H1 (cell line): ENCODE measurements around the gene PIM1. TPM values are rescaled to one million over a fixed set of nuclear protein-coding genes. Genes with fewer than 3 reads are reported as not detected.

Experiments
- CTCF ChIA-PET: fragments of 300-600 bp; sonication (Branson Sonifier 250); formaldehyde crosslinking; loops from one replicate; lab custom pipeline; 2021; ENCODE audit not compliant: partially characterized antibody; lab: Charles Lee
- POLR2A ChIA-PET: fragments of 300-600 bp; sonication (Branson Sonifier 250); formaldehyde crosslinking; loops from one replicate; lab custom pipeline; 2021; ENCODE audit warnings: inconsistent platforms; ENCODE audit not compliant: partially characterized antibody; lab: Charles Lee
- DNase-seq, 2 experiments: peaks; one replicate each; pipeline versions ENCODE4 v3.0.0 to v3.0.0-alpha.2; 2010 to 2022; ENCODE audit warnings: low spot score in 2 of 2, low read depth in 1 of 2, mixed read lengths in 1 of 2
- FAIRE-seq: peaks from 2 replicates; lab custom pipeline; 2011; peaks lifted over from hg19 to GRCh38; lab: Jason Lieb, UNC
- H2AFZ ChIP-seq: 2 replicates; pipeline ENCODE4 v1.8.1; 2012; ENCODE audit warnings: low read length, inconsistent platforms
- H2AK5ac ChIP-seq: 2 replicates; pipeline ENCODE4 v1.6.1; 2013; ENCODE audit warnings: low read depth, low read length
- H2BK120ac ChIP-seq: replicated peaks from 2 replicates; pipeline ENCODE3; 2013; ENCODE audit warnings: low read depth, low read length, inconsistent platforms
- H2BK12ac ChIP-seq: 2 replicates; pipeline ENCODE4 v1.6.1; 2013; ENCODE audit warnings: low read depth, low read length
- H2BK15ac ChIP-seq: 2 replicates; pipeline ENCODE4 v1.6.1; 2013; ENCODE audit warnings: low read length
- H2BK20ac ChIP-seq: 2 replicates; pipeline ENCODE4 v1.6.1; 2013; ENCODE audit warnings: low read length
- H2BK5ac ChIP-seq: 2 replicates; pipeline ENCODE4 v1.6.1; 2013; ENCODE audit warnings: low read depth, low read length
- H3K14ac ChIP-seq: 2 replicates; pipeline ENCODE4 v1.6.1; 2013; ENCODE audit warnings: inconsistent platforms; ENCODE audit not compliant: insufficient read length
- H3K18ac ChIP-seq: 2 replicates; pipeline ENCODE4 v1.6.1; 2013; ENCODE audit warnings: low read length; ENCODE audit errors: extremely low read depth
- H3K23ac ChIP-seq: 2 replicates; pipeline ENCODE4 v1.6.1; 2013; ENCODE audit warnings: inconsistent platforms; ENCODE audit not compliant: insufficient read length
- H3K23me2 ChIP-seq: 2 replicates; pipeline ENCODE4 v1.6.1; 2013; ENCODE audit warnings: low read depth, low read length
- H3K27ac ChIP-seq: 2 replicates; pipeline ENCODE4 v1.6.1; 2011; ENCODE audit warnings: low read depth, low read length, inconsistent platforms
- H3K27me3 ChIP-seq, 4 experiments: replicated peaks in 1 of 4; 1 replicate in 1 of 4; 2 replicates in 3 of 4; pipeline versions ENCODE4 v1.6.1 to v1.8.1; 2011 to 2013; ENCODE audit warnings: low read length in 3 of 4, mild to moderate bottlenecking in 3 of 4, inconsistent platforms in 2 of 4, mixed read lengths in 2 of 4, moderate library complexity in 1 of 4; ENCODE audit not compliant: control insufficient read depth in 3 of 4, insufficient read depth in 3 of 4; ENCODE audit errors: extremely low read depth in 1 of 4
- H3K36me3 ChIP-seq, 4 experiments: 2 replicates each; pipeline versions ENCODE4 v1.6.1 to v1.8.1; 2011 to 2013; ENCODE audit warnings: mild to moderate bottlenecking in 4 of 4, low read length in 3 of 4, moderate library complexity in 2 of 4, control low read depth in 1 of 4, inconsistent platforms in 1 of 4; ENCODE audit not compliant: insufficient read depth in 4 of 4, control insufficient read depth in 2 of 4
- H3K4ac ChIP-seq: replicated peaks from 2 replicates; pipeline ENCODE3; 2013; ENCODE audit warnings: low read length, low read depth, mixed read lengths, inconsistent platforms; ENCODE audit not compliant: insufficient read length
- H3K4me1 ChIP-seq, 4 experiments: replicated peaks in 1 of 4; 1 replicate in 1 of 4; 2 replicates in 3 of 4; pipeline versions ENCODE4 v1.6.1 to v1.8.1; 2011 to 2013; ENCODE audit warnings: low read length in 3 of 4, inconsistent platforms in 2 of 4, mixed read lengths in 1 of 4; ENCODE audit not compliant: insufficient read depth in 4 of 4, control insufficient read depth in 3 of 4
- H3K4me2 ChIP-seq, 2 experiments: 2 replicates each; pipeline versions ENCODE4 v1.6.1 to v1.8.1; 2011 to 2013; ENCODE audit warnings: low read depth in 2 of 2, low read length in 2 of 2, control low read depth in 1 of 2, inconsistent platforms in 1 of 2, mild to moderate bottlenecking in 1 of 2; ENCODE audit not compliant: insufficient read depth in 1 of 2
- H3K4me3 ChIP-seq, 4 experiments: fragments of 200-600, 300-600 bp in 1 of 4; sonication (generic), shearing (Covaris generic), sonication (Bioruptor Twin) in 1 of 4; 2 replicates each; pipeline versions ENCODE4 v1.5.1 to v1.8.1; 2011 to 2016; ENCODE audit warnings: low read length in 4 of 4, low read depth in 3 of 4, control low read depth in 2 of 4, inconsistent platforms in 2 of 4, mild to moderate bottlenecking in 2 of 4, mixed read lengths in 1 of 4, moderate library complexity in 1 of 4; ENCODE audit not compliant: insufficient read depth in 2 of 4; ENCODE audit errors: extremely low read depth in 1 of 4
- H3K56ac ChIP-seq: replicated peaks from 2 replicates; pipeline ENCODE3; 2013; ENCODE audit warnings: low read depth, mild to moderate bottlenecking, mixed read lengths, low read length, inconsistent platforms; ENCODE audit not compliant: insufficient read length
- H3K79me1 ChIP-seq: 2 replicates; pipeline ENCODE4 v1.6.1; 2013; ENCODE audit warnings: low read depth, low read length, control low read depth
- H3K79me2 ChIP-seq, 2 experiments: 2 replicates each; pipeline versions ENCODE4 v1.6.1 to v1.8.1; 2012 to 2013; ENCODE audit warnings: low read length in 2 of 2, mild to moderate bottlenecking in 2 of 2, inconsistent platforms in 1 of 2; ENCODE audit not compliant: insufficient read depth in 2 of 2, control insufficient read depth in 1 of 2
- H3K9ac ChIP-seq, 4 experiments: replicated peaks in 1 of 4; 1 replicate in 1 of 4; 2 replicates in 3 of 4; pipeline versions ENCODE4 v1.6.1 to v1.8.1; 2011 to 2013; ENCODE audit warnings: low read depth in 3 of 4, low read length in 3 of 4, control low read depth in 2 of 4, mild to moderate bottlenecking in 2 of 4, moderate library complexity in 2 of 4, inconsistent platforms in 1 of 4; ENCODE audit errors: extremely low read depth in 1 of 4
- H3K9me3 ChIP-seq, 2 experiments: 2 replicates each; pipeline versions ENCODE4 v1.6.1 to v1.8.1; 2012 to 2013; ENCODE audit warnings: mild to moderate bottlenecking in 2 of 2, moderate library complexity in 2 of 2, control low read depth in 1 of 2, inconsistent platforms in 1 of 2, low read depth in 1 of 2, low read length in 1 of 2, mixed read lengths in 1 of 2; ENCODE audit not compliant: insufficient read depth in 2 of 2
- H4K20me1 ChIP-seq, 2 experiments: replicated peaks in 1 of 2; 2 replicates each; pipeline versions ENCODE3 to v1.8.1; 2011 to 2013; ENCODE audit warnings: inconsistent platforms in 2 of 2, low read length in 2 of 2, mild to moderate bottlenecking in 1 of 2; ENCODE audit not compliant: insufficient read depth in 2 of 2, control insufficient read depth in 1 of 2
- H4K5ac ChIP-seq: 2 replicates; pipeline ENCODE4 v1.6.1; 2013; ENCODE audit warnings: low read length, low read depth, mixed read lengths, inconsistent platforms; ENCODE audit not compliant: insufficient read length
- H4K8ac ChIP-seq: 2 replicates; pipeline ENCODE4 v1.8.0; 2013; ENCODE audit warnings: mild to moderate bottlenecking, moderate library complexity, low read length, inconsistent platforms; ENCODE audit not compliant: insufficient read depth; ENCODE audit errors: extremely low read depth
- H4K91ac ChIP-seq: replicated peaks from 2 replicates; pipeline ENCODE3; 2013; ENCODE audit warnings: low read length, mixed read lengths, inconsistent platforms; ENCODE audit not compliant: insufficient read length
- ASH2L ChIP-seq: fragments of 200-600, 300-600 bp; sonication (generic); IDR thresholded peaks from one replicate; pipeline ENCODE4 v1.7.1; 2017; ENCODE audit warnings: low read length
- BCL11A ChIP-seq, 2 experiments: IDR thresholded peaks; one replicate each; pipeline ENCODE4 v1.6.1; 2011; ENCODE audit warnings: low read depth in 2 of 2, low read length in 2 of 2, mild to moderate bottlenecking in 2 of 2
- CEBPB ChIP-seq: IDR thresholded peaks from 2 replicates; pipeline ENCODE4 v1.6.1; 2012; ENCODE audit warnings: low read depth, low read length
- CTBP2 ChIP-seq: IDR thresholded peaks from 2 replicates; pipeline ENCODE4 v1.7.0; 2011; ENCODE audit warnings: borderline replicate concordance, mild to moderate bottlenecking, moderate library complexity, mixed read lengths, low read length; ENCODE audit not compliant: insufficient read depth, insufficient read length
- GABPA ChIP-seq: IDR thresholded peaks from 2 replicates; pipeline ENCODE4 v1.6.1; 2011; ENCODE audit warnings: mild to moderate bottlenecking, low read length, moderate library complexity, borderline replicate concordance; ENCODE audit not compliant: insufficient read depth
- SRF ChIP-seq: IDR thresholded peaks from 2 replicates; pipeline ENCODE4 v1.6.1; 2011; ENCODE audit warnings: mild to moderate bottlenecking, low read depth, low read length, moderate library complexity
- TCF12 ChIP-seq: IDR thresholded peaks from 2 replicates; pipeline ENCODE4 v1.6.1; 2011; ENCODE audit warnings: low read depth, mild to moderate bottlenecking, low read length
- TEAD4 ChIP-seq: IDR thresholded peaks from 2 replicates; pipeline ENCODE4 v1.6.1; 2012; ENCODE audit warnings: low read depth, low read length, inconsistent platforms, mixed read lengths
- ZNF274 ChIP-seq: IDR thresholded peaks from 2 replicates; pipeline ENCODE4 v1.7.0; 2012; ENCODE audit warnings: low read length, borderline replicate concordance; ENCODE audit errors: extremely low read depth
- WGBS, 2 experiments: shearing (Covaris generic) in 1 of 2; methylation state at CpG; one replicate each; pipeline versions ENCODE4 v1.1.6 to v1.1.7; 2013 to 2015; ENCODE audit warnings: low lambda C conversion rate in 2 of 2, mixed read lengths in 2 of 2, inconsistent platforms in 1 of 2, low coverage in 1 of 2, missing lambda C conversion rate in 1 of 2; ENCODE audit not compliant: insufficient replicate concordance in 2 of 2, insufficient coverage in 1 of 2, insufficient read length in 1 of 2; ENCODE audit errors: extremely low coverage in 1 of 2, missing lambda C conversion rate in 1 of 2; 5-methylcytosine and 5-hydroxymethylcytosine counted together
- polyA plus RNA-seq, 7 experiments: library from polyadenylated mRNA; depleted of rRNA in 3 of 7; stranded (reverse) in 5 of 7; unstranded in 2 of 7; fragments of >200 nt in 5 of 7; fragments of 200-250 nt in 2 of 7; gene quantifications; 1 replicate in 5 of 7; 2 replicates in 1 of 7; 4 replicates in 1 of 7; pipeline versions ENCODE4 v1.2.1 to v1.2.3, GENCODE V29; 2011 to 2013; ENCODE audit warnings: missing spikeins in 2 of 7, mixed read lengths in 2 of 7
- total RNA-seq: library from RNA; stranded (reverse); fragmentation: NEBNext Ultra II Directional; extraction: Animal tissue kit (Norgen Biotek cat#: 25700); gene quantifications from 2 replicates; pipeline ENCODE4 v1.2.1, GENCODE V29; 2021
- TF ChIP-seq, protein P1 (sequence below): IDR thresholded peaks from 2 replicates; pipeline ENCODE4 v1.6.1; 2012; ENCODE audit warnings: inconsistent platforms

Gene PIM1
- total and polyA plus RNA-seq, 2 of the 8 experiments (the other 6 are each of a cell fraction or from before 2014, with no cell fraction given): 25.5 to 94.9 TPM

- H3K9ac ChIP-seq: peak overlapping the region in 1 of 4 experiments; percentile 26; a peak in 2 of 7 replicates
- H3K27ac ChIP-seq: no peak overlapping the region; the same call in 1 of the 2 replicates
- peak overlapping the region; percentile 96 for H2AK5ac ChIP-seq
- H2BK120ac ChIP-seq: no peak overlapping the region
- peak overlapping the region in 2 of 4 experiments; percentile 90; a peak in 3 of 8 replicates for H3K4me3 ChIP-seq
- peaks cover 20 to 37% (median 27%) of the 10 kb centered on the region in 4 experiments for H3K4me1 ChIP-seq
- H2BK20ac ChIP-seq: no peak overlapping the region
- H4K8ac ChIP-seq: peak overlapping the region; percentile 42; the same call in 1 of the 2 replicates
- ChIA-PET CTCF (interaction anchor here (0.6 to 9.0 kb wide), 13 partner anchors 9 to 157 kb away, joined by 3 to 59 read pairs (median 4); partner anchors contain the start of gene PIM1), POLR2A (interaction anchor here (0.6 to 39.1 kb wide), 9 partner anchors 8 to 82 kb away, joined by 3 to 1024 read pairs (median 8); partner anchors contain the start of gene PIM1)
- FAIRE-seq (no peak), DNase-seq (no peak)
- H3K27me3 ChIP-seq: no peaks in the 10 kb centered on the region
- peaks cover 0 to 42% (median 1%) of the 10 kb centered on the region in 4 experiments; a peak in 2 of 8 replicates for H3K36me3 ChIP-seq
- peaks cover 18 to 68% of the 10 kb centered on the region in 2 experiments for H3K79me2 ChIP-seq
- H3K23me2 ChIP-seq: peaks cover 4% of the 10 kb centered on the region
- no peak overlapping the region for H3K14ac ChIP-seq
- H3K4me2 ChIP-seq: peak overlapping the region; percentile 45 to 95
- H3K23ac ChIP-seq: no peak overlapping the region
- H4K5ac ChIP-seq: no peak overlapping the region
- H3K79me1 ChIP-seq: peaks cover 8% of the 10 kb centered on the region; the same call in 1 of the 2 replicates
- H2AFZ ChIP-seq: no peak overlapping the region
- peak overlapping the region; percentile 86 for H2BK12ac ChIP-seq
- no peaks in the 10 kb centered on the region for H3K9me3 ChIP-seq
- WGBS, 2 experiments: 72 to 100% methylated on average over 1 to 11 of the region's 11 CpGs
- H3K4ac ChIP-seq: no peak overlapping the region
- H4K91ac ChIP-seq: no peak overlapping the region
- H2BK5ac ChIP-seq: peak overlapping the region; percentile 64
- no peak overlapping the region for H3K56ac ChIP-seq
- H4K20me1 ChIP-seq: peaks cover 0 to 1% of the 10 kb centered on the region in 2 experiments
- H2BK15ac ChIP-seq: peak overlapping the region; percentile 83; the same call in 1 of the 2 replicates
- H3K18ac ChIP-seq: peak overlapping the region; percentile 73
- TF ChIP-seq CTBP2: no peak
- TF ChIP-seq ASH2L: no peak
- no peak for TF ChIP-seq SRF
- TF ChIP-seq ZNF274: no peak
- TF ChIP-seq BCL11A (IDR thresholded peaks at IDR 0.05; ENCODE audit: low read depth in 2 of 2, low read length in 2 of 2): no peak
- TF ChIP-seq CEBPB: no peak
- TF ChIP-seq GABPA: no peak
- no peak for TF ChIP-seq TEAD4
- TF ChIP-seq, protein P1, sequence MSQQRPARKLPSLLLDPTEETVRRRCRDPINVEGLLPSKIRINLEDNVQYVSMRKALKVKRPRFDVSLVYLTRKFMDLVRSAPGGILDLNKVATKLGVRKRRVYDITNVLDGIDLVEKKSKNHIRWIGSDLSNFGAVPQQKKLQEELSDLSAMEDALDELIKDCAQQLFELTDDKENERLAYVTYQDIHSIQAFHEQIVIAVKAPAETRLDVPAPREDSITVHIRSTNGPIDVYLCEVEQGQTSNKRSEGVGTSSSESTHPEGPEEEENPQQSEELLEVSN: no peak
- TF ChIP-seq TCF12: no peak
Measured at GRCh38 chr6:37134396-37135191, 35.4 kb upstream of the PIM1 start.
